Measurements from ENCODE around the gene CYP27B1.

The CYP27B1 gene

GRCh38 chr12:57783466-57783801 lies 16.6 kb upstream of the CYP27B1 start:
- peak overlapping the region; percentile 100 for H3K4me3 ChIP-seq (ENCODE audit: low read depth, low read length)
- no peak for TF ChIP-seq CTCF (IDR thresholded peaks at IDR 0.05; ENCODE audit: low read depth, low read length)

GRCh38 chr12:57782608-57783465 lies 16.0 kb upstream of the CYP27B1 start, which contains the start of gene TSFM:
Gene TSFM (plus strand): TSS chr12:57782787. CDS start chr12:57782802, 15 bp downstream.
- peak within 1 kb of the TSS; percentile 100 for H3K4me3 ChIP-seq (ENCODE audit: low read depth, low read length)
- peak; percentile 77 for TF ChIP-seq CTCF (IDR thresholded peaks at IDR 0.05; ENCODE audit: low read depth, low read length)

GRCh38 chr12:57782243-57782607 lies 15.3 kb upstream of the CYP27B1 start:
- H3K4me3 ChIP-seq (ENCODE audit: low read depth, low read length), result peak overlapping the region; percentile 100
- TF ChIP-seq CTCF (IDR thresholded peaks at IDR 0.05; ENCODE audit: low read depth, low read length), result no peak

GRCh38 chr12:57781801-57782200 lies 14.9 kb upstream of the CYP27B1 start:
- no peak overlapping the region for H3K4me3 ChIP-seq (ENCODE audit: low read depth, low read length)
- no peak for TF ChIP-seq CTCF (IDR thresholded peaks at IDR 0.05; ENCODE audit: low read depth, low read length)

- no peak overlapping the region for H3K4me3 ChIP-seq (ENCODE audit: low read depth, low read length)
- TF ChIP-seq CTCF (IDR thresholded peaks at IDR 0.05; ENCODE audit: low read depth, low read length), result no peak
Measured at GRCh38 chr12:57781244-57781643, 14.4 kb upstream of the CYP27B1 start.

- H3K4me3 ChIP-seq (ENCODE audit: low read depth, low read length), result no peak overlapping the region
- TF ChIP-seq CTCF (IDR thresholded peaks at IDR 0.05; ENCODE audit: low read depth, low read length), result no peak
Measured at GRCh38 chr12:57780284-57780897, 13.5 kb upstream of the CYP27B1 start.

GRCh38 chr12:57779736-57780135 lies 12.9 kb upstream of the CYP27B1 start:
- no peak for TF ChIP-seq CTCF (IDR thresholded peaks at IDR 0.05; ENCODE audit: low read depth, low read length)
- no peak overlapping the region for H3K4me3 ChIP-seq (ENCODE audit: low read depth, low read length)
